Omental fat pad (tissue), 4 donors: ENCODE measurements around the gene ATG14. TPM values are rescaled to one million over a fixed set of nuclear protein-coding genes. Genes with fewer than 3 reads are reported as not detected.
"Not testable (repeated sequence)": the region's sequence is repeated elsewhere in the genome, so short reads cannot be mapped to it uniquely, and the experiment has no call there.

Experiments
- ATAC-seq: fragments of 150-250 bp; one replicate; pipeline ENCODE4 v1.9.1; 2016; ENCODE audit warnings: mild to moderate bottlenecking, moderate library complexity; ENCODE audit not compliant: low FRiP score
- DNase-seq: peaks from one replicate; pipeline ENCODE4 v3.0.0-alpha.2; 2019; ENCODE audit warnings: low spot score
- CTCF ChIP-seq, 3 donors: fragments of 450-650 bp; IDR thresholded peaks; one replicate each; pipeline ENCODE4 v1.5.1; 2016 to 2017; ENCODE audit warnings: antibody characterized with exemption in 3 of 3, mild to moderate bottlenecking in 3 of 3, moderate library complexity in 2 of 3
- total RNA-seq, 4 donors: library from RNA; depleted of rRNA; stranded (reverse); fragments of >200 nt; gene quantifications; one replicate each; pipeline ENCODE4 v1.1.0, GENCODE V29; 2016

The ATG14 gene
- total RNA-seq, 4 donors from 2014 or later: 7.3 to 14.8 (median 8.0) TPM

- DNase-seq (no peak), ATAC-seq (no peak)
- no peak for TF ChIP-seq CTCF (IDR thresholded peaks at IDR 0.05)
These were observed 12.3 kb upstream of the ATG14 start for GRCh38 chr14:55423969-55424368.

GRCh38 chr14:55422338-55422737 lies 10.7 kb upstream of the ATG14 start:
- ATAC-seq, DNase-seq: not testable (repeated sequence)

GRCh38 chr14:55419663-55420062 lies 8.0 kb upstream of the ATG14 start:
- ATAC-seq (no peak), DNase-seq (no peak)
- TF ChIP-seq CTCF (IDR thresholded peaks at IDR 0.05): no peak

- DNase-seq: no peak
- no peak for ATAC-seq
- TF ChIP-seq CTCF (IDR thresholded peaks at IDR 0.05): no peak
These were observed 6.8 kb upstream of the ATG14 start for GRCh38 chr14:55418411-55418810.

- ATAC-seq: no peak
- no peak for TF ChIP-seq CTCF (IDR thresholded peaks at IDR 0.05)
These were observed 6.3 kb upstream of the ATG14 start for GRCh38 chr14:55417955-55418354.

GRCh38 chr14:55416866-55417265 lies 5.2 kb upstream of the ATG14 start:
- no peak for TF ChIP-seq CTCF (IDR thresholded peaks at IDR 0.05)
- DNase-seq (no peak), ATAC-seq (no peak)

More at GRCh38 chr14:55417955-55418354, 6.3 kb upstream of the ATG14 start:
- no peak for DNase-seq

- no peak for DNase-seq
- no peak for ATAC-seq
- TF ChIP-seq CTCF (IDR thresholded peaks at IDR 0.05): no peak
These were observed 2.9 kb upstream of the ATG14 start for GRCh38 chr14:55414551-55414950.

GRCh38 chr14:55412676-55413075 lies 1.0 kb upstream of the ATG14 start:
- DNase-seq: no peak
- no peak for ATAC-seq

More at GRCh38 chr14:55412676-55413075, 1.0 kb upstream of the ATG14 start:
- no peak for TF ChIP-seq CTCF (IDR thresholded peaks at IDR 0.05)
